Stimulated activated CD4-positive, alpha-beta T cell treated with anti-CD3 and anti-CD28 coated beads, Interleukin-4, amount 100 ng/mL, for 4 hours (primary cell): ENCODE results near the gene DEFB131B.
"Not testable (repeated sequence)": the region's sequence is repeated elsewhere in the genome, so short reads cannot be mapped to it uniquely, and the experiment has no call there.

Experiments
- DNase-seq, 2 experiments: peaks; one replicate each; pipeline ENCODE4 v3.0.0-alpha.2; 2020

DEFB131B gene, protein sequence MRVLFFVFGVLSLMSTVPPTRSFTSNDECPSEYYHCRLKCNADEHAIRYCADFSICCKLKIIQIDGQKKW

DNA sequence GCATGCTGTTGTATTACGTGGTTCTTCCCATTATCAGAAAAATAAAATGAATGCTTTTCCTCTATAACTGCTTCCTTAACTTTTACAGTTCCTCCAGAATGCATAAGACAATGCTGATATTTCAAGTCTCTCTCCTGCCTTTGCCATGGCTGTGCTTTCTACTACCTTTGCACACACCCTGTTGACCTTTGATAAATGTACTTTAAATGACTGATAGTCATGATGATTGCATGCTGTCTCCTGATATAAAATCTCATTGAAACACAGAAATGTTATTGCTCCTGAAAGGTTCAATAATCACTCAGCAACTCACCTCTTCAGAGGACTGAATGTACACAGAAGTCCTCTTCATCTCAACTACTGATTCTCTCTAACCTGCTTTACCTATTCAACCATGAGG is at the start of gene DEFB131B:
Gene DEFB131B, plus strand, starts transcription at position 395 of the 400 bp plus-strand sequence. Its CDS starts 0 bp downstream, at position 395.
- DNase-seq = not testable (repeated sequence)

DNA sequence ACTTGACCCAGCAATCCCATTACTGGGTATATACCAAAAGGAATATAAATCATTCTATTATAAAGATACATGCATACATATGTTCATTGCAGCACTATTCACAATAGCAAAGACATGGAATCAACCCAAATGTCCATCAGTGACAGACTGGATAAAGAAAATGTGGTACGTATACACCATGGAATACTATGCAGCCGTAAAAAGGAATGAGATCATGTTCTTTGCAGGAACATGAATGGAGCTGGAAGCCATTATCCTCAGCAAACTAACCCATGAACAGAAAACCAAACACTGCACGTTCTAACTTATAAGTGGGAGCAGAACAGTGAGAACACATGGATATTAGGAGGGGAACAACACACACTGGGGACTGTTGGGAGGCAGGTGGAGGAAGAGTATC is 49.0 kb upstream of the DEFB131B start:
- not testable (repeated sequence) for DNase-seq

DNA sequence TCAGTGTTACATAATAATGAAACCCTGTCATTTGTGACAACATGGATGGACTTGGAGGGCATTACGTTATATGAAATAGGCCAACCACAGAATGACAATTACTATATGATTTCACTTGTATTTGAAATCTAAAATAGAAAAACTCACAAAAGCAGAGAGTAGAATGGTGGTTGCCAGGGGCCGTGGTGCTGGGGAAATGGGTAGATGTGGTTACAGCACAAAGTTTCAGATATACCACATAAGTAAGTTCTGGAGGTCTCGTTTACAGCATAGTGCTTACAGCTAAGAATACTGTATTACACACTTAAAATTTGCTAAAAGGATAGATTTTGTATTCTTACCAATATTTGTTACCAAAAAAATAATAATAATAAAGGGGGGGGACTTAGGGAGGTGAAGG is 48.6 kb upstream of the DEFB131B start:
- DNase-seq = not testable (repeated sequence)

DNA sequence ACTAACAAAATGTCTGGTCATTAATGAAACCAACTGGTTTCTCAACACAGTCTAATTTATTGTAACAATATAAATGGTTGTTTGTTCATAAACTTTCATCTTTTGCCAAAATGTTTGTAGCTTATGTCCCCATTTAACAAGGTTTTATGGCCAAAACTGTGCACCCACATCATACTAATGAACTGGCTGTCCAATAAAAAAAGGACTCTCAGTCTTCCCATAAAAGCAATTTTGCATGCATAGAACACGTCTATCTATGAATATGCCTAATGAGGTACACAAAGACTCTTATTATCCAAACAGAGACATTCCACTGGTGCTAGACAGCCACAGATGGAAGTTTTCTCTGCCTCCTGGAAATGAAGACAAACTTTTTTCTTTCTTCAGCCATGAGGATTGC is 45.4 kb upstream of the DEFB131B start, which contains the start of gene DEFB108B:
Gene DEFB108B, plus strand, starts transcription at position 390 of the 400 bp plus-strand sequence. Its CDS starts 0 bp downstream, at position 390.
- DNase-seq = not testable (repeated sequence)

DNA sequence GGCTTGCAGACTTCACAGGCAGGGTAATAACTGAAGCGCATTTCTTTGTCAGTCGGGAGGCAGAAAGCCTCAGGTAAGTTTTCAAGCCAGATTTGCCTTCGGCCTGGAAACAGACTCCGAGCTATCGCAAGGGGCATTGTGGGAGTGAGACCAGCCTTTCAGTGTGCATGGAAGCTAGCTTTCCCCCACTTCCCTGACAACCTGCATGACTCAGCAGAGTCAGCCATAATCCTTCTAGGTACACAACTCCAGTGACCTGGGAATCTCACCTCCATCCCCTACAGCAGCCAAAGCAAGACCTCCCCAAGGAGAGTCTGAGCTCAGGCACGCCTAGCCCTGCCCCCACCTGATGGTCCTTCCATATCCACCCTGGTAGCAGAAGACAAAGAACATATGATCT is 35.5 kb upstream of the DEFB131B start:
- DNase-seq = not testable (repeated sequence)

DNA sequence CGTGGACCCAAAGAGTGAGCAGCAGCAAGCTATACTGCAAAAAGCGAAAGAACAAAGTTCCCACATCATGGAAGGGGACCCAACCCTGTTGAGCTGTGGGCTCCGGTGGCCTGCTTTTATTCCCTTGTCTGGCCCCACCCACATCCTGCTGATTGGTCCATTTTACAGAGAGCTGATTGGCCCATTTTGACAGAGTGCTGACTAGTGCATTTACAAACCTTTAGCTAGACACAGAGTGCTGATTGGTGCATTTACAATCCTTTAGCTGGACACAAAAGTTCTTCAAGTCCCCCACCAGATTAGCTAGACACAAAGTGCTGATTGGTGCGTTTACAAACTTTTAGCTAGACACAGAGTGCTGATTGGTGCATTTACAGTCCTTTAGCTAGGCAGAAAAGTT is 34.9 kb upstream of the DEFB131B start:
- not testable (repeated sequence) for DNase-seq

DNA sequence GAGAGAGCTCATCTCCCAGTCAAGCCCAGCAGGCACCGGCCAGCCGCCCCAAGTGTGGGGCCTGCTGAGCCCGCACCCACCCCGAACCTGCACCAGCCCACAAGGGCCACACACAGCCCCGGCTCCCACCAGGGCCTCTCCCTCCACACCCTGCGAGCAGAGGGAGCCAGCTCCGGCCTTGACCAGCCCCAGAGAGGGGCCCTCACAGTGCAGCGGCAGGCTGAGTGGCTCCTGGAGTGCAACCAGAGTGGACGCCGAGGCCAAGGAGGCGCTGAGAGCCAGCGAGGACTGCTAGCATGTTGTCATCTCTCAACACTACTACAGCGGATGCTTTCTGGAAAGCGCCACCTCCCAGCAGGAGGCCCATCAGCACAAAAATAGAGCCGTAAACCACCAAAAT is 34.4 kb upstream of the DEFB131B start:
- DNase-seq = no peak

DNA sequence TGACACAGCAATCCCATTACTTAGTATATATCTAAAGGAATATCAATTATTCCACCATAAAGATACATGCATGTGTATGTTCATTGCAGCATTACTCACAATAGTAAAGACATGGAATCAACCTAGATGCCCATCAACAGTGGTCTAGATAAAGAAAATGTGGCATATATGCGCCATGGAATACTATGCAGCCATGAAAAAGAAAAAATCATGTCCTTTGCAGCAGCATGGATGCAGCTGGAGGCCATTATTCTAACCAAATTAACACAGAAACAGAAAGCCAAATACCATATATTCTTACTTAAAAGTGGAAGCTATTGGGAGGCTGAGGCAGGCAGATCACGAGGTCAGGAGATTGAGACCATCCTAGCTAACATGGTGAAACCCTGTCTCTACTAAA is 24.4 kb upstream of the DEFB131B start:
- not testable (repeated sequence) for DNase-seq

DNA sequence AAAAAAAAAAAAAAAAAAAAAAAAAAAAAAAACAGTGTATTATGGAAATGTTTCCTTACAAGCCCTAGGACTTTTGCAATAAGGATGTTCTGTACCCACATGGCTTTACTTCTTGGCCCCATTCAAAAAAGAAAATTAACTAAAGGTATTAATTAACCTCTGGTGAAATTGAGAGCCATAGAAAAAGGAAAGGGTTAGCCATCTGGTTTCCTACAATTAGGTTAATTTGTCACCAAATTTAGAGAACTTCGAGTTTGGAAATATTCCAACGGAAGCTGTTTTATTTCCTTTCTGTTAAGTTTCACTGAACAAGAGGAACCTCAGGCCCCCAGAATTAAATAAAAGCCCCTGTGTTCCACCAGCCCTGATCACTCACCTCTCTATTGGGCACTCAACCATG is 22.4 kb upstream of the DEFB131B start:
- not testable (repeated sequence) for DNase-seq

DNA sequence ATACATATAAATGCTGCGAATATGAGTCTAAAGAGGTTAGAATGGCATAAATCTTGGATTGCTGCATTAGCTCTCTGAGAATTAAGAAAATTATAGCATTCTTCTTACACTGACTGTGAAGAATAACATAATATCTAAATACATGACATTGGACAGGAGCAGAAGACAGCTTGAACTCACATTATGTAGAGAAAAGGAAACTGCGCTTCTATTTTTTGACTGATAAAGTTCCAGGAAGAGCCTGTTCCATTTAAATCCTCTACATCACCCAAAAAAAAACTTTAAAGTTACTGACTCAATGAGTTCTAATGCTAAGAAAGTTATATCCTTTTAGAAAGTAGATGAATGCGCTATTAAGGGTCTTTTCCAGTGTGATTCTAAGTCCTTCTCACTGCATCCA is 17.4 kb upstream of the DEFB131B start:
- DNase-seq = not testable (repeated sequence)

DNA sequence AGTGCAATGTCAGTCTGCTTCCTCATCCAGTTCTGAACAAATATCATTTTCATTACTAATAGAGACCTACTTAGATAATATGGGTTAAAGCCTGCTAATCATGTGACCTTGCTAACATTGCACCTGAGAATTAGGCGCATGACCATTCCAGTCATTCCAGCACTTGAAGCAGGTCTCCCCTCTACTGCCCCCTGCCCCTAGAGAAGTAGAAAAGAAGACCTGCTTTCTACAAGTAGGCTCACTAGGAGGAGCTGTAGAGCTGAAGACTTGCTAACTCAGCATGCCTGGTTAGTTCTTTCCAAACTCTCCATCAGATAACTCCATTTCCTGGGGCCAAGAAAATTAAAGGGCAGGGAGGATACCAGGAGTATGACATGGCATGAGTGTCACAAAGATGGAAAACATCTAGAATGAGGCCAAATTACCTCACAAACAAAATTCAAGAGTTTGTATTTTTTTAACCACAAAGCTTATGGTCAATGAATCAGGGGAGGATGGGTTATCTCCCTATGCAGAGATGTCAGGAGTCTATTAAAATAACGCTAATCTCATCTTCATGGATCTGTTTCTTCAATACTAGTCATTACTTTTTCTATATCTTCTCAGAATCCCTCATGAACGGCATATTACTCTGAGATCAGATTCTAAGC is 14.2 kb upstream of the DEFB131B start:
- not testable (repeated sequence) for DNase-seq

DNA sequence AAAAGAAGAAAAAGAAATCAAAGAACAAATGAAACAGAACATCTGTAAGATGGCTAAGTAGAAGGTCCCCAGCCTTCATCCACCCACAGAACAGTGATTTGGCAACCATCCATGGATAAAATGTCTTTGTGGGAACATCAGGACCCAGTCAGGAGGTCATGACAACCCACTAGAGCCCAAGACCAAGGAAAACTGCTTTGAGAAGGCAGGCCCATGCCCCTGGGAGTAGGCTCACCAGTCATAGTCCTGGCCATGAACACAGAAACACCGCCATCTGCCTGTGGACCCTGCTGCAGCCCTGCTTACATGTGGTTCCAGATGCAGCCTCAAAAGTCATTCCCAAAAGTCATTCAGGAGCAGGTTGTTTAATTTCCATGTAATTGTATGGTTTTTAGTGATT is 11.0 kb upstream of the DEFB131B start:
- DNase-seq = not testable (repeated sequence)

DNA sequence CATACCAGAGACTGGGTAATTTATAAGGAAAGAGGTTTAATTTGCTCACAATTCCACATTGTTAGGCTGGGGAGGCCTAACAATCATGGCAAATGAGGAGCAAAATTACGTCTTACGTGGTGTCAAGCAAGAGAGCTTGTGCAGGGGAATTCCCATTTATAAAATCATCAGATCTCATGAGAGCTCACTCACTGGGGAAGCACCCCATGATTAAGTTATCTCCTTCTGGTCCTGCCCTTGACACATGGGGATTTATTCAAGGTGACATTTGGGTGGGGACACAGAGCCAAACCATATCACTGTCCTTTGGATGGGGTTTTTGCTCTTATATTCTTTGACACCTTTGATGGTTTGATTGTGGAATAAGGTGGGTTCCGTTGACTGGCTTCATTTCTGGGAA is 8.3 kb upstream of the DEFB131B start:
- not testable (repeated sequence) for DNase-seq

DNA sequence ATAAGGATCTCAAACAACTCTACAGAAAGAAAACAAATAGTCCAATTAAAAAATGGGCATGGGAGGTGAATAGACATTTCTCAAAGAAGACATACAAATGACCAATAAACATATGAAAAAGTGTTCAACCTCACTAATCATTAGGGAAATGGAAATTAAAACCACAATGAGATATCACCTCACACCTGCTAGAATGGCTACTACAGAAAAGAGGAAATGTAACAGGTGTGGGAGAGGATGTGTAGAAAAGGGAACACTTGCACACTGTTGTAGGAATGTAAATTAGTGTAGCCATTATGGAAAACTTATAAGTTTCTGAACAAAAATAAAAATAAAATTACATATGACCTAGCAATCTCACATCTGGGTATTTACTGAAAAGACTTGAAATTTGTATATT is 7.6 kb upstream of the DEFB131B start:
- DNase-seq = not testable (repeated sequence)

DNA sequence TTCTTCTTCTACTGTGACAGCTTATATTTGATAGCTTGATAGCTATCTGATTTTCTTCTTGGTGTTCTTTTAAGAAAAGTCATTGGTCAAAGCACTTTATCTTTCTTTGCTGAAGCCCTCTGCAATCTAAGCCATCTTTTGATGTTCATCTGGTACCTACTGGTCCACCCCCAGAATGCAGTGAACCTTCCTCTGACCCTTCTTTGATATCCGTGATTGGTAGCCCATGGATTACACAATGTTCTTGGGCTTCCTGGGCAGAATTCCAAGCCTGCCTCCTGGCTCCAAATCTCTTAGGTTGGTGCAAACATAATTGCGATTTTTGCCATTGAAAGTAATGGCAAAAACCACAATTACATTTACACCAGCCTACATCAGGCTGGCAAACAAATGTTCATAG is 2.0 kb upstream of the DEFB131B start:
- not testable (repeated sequence) for DNase-seq

DNA sequence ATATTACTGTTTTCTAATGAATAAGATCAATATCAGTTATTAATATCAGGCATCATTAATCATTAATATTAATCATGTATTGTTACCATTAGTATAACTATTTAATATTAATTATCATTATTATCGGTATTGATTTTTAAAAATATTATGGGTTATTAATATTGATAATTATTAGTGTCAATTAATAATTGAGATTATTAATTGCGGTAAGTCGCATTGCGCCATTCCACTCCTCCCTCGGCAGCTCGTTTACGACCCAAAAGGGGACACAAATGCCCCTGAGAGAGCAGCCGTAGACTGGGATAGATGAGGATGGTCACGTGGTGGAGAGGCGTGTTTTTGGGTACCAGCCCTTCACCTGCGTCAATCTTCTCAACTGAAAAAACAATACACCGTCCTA is 7.6 kb downstream of the DEFB131B start:
- DNase-seq = not testable (repeated sequence)

DNA sequence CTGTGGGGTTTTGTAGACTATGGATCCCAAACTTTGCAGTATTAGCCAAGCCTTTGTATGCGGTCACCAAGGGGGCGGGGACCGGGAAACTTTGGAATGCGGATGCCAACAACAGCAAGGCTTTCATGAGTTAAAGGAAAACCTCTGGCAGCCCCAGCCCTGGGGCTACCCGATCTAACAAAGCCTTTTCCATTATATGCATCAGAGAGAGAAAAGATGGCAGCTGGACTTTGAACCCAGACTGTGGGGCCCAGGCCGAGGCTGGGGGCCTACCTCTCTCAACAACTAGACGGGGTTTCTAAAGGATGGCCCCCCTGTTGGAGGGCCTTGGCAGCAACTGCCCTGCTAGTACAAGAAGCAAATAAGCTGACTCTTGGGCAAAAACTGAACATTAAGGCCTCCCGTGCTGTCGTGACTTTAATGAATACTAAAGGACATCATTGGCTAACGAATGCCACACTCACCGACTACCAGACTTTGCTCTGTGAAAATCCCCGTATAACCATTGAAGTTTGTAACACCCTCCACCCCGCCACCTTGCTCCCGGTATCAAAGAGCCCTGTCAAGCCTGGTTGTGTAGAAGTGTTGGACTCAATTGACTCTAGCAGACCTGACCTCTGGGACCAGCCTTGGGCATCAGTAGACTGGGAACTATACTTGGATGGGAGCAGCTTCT is 10.2 kb downstream of the DEFB131B start:
- not testable (repeated sequence) for DNase-seq

DNA sequence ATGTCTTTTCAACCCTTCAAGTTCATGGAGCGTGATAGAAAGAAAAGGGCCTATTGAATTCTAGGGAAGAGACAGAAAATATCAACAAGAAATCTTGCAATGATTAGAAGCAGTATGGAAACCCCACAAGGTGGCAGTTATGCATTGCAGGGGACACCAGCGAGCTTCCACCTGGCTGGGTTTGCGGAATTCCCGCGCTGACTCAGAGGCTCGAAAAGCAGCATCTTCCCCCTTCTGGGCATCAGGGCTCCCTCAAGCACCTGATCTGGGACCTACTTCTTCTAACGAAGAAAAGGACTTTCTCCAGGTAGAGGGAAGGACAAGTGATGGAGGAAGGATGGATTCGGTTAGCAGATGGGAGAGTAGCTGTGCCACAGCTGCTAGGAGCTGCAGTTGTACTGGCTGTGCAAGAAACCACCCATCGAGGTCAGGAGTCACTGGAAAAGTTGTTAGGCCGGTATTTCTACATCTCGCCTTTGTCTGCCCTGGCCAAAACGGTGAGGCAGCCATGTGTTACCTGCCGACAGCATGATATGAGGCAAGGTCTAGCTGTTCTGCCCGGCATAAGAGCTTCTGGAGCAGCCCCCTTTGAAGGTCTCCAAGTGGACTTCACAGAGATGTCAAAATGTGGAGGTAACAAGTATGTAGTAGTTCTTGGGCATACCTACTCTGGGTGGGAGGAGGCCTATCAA is 11.1 kb downstream of the DEFB131B start:
- not testable (repeated sequence) for DNase-seq

DNA sequence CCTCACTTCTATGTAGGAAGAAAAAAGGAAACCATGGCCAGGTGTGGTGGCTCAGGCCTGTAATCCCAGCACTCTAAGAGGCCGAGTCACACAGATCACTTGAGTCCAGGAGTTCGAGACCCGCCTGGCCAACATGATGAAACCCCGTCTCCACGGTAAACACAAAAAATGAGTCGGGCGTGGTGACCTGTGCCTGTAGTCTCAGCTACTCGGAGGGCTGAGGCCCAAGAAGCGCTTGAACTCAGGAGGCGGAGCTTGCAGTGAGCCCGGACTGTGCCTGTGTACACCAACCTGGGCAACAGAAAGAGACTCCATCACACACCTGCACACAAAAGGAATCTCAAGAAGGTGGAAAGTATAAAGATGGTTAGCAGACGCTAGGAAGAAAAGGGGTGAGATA is 17.7 kb downstream of the DEFB131B start:
- no peak for DNase-seq

DNA sequence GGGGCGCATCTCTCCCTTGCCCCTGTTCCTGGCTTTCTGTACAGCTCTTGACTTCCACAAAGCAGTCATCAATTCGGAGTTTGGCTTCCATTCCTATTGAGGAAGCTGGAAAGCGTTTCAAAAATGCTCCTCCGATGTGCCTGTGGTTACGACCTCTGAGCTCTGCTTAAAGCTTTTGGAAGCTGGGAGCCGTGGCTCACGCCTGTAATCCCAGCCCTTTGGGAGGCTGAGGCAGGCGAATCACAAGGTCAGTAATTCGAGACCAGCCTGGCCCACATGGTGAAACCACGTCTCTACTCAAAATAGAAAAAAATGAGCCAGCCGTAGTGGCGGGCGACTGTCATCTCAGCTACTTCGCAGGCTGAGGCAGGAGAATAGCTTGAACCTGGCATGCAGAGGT is 22.9 kb downstream of the DEFB131B start:
- DNase-seq = not testable (repeated sequence)

DNA sequence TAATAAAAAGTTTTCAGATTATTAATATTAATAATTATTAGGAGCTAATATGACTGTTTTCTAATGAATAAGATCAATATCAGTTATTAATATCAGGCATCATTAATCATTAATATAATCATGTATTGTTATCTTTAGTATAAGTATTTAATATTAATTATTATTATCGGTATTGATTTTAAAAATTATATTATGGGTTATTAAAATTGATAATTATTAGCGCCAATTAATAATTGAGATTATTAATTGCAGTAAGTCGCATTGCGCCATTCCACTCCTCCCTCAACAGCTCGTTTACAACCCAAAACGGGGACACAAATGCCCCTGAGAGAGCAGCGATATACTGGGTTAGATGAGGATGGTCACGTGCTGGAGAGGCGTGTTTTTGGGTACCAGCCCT is 30.0 kb downstream of the DEFB131B start:
- no peak for DNase-seq

DNA sequence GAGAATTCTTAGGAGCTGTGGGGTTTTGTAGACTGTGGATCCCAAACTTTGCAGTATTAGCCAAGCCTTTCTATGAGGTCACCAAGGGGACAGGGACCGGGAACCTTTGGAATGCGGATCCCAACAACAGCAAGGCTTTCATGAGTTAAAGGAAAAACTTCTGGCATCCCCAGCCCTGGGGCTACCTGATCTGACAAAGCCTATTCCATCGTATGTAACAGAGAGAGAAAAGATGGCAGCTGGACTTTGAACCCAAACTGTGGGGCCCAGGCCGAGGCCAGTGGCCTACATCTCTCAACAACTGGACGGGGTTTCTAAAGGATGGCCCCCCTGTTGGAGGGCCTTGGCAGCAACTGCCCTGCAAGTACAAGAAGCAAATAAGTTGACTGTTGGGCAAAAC is 32.5 kb downstream of the DEFB131B start:
- DNase-seq = not testable (repeated sequence)

DNA sequence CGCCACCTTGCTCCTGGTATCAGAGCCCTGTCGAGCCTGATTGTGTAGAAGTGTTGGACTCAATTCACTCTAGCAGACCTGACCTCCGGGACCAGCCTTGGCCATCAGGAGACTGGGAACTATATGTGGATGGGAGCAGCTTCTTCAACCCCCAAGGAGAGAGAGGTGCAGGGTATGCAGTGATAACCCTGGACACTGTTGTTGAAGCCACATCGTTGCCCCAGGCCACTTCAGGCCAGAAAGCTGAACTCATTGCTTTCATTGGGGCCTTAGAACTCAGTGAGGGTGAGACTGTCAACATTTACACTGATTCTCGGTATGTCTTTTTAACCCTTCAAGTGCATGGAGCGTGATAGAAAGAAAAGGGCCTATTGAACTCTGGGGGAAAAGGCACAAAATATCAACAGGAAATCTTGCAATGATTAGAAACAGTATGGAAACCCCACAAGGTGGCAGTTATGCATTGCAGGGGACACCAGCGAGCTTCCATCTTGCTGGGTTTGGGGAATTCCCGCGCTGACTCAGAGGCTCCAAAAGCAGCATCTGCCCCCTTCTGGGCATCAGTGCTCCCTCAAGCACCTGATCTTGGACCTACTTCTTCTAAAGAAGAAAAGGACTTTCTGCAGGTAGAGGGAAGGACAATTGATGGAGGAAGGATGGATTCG is 33.2 kb downstream of the DEFB131B start:
- peak; percentile 69 to 73 for DNase-seq
